Measurements from ENCODE around the gene RAB11B. TPM values are rescaled to one million over a fixed set of nuclear protein-coding genes. Genes with fewer than 3 reads are reported as not detected.

RAB11B gene
- total and polyA plus RNA-seq, 9 of the 15 experiments (the other 6 are each of a cell fraction or from before 2014, with no cell fraction given) = 0.74 to 71.0 (median 13.8) TPM

GRCh38 chr19:8452446-8453123 lies 62.4 kb downstream of the RAB11B start:
- Histone ChIP-seq H3K27ac (ENCODE audit: extremely low read depth, low read depth, low read length) (no peak overlapping the region), H4K20me1 (replicated peaks; ENCODE audit: control insufficient read depth, insufficient read depth, low read length) (peaks cover 75% of the 10 kb centered on the region), H3K4me2 (ENCODE audit: insufficient read depth, low read length) (no peak overlapping the region), H3K36me3 (ENCODE audit: control insufficient read depth, insufficient read depth, low read length) (peaks cover 85% of the 10 kb centered on the region), H3K9me3 (replicated peaks; ENCODE audit: control insufficient read depth, insufficient read depth, low read depth, low read length) (no peaks in the 10 kb centered on the region), H3K9me1 (ENCODE audit: control insufficient read depth, insufficient read depth, low read length) (peaks cover 12% of the 10 kb centered on the region), H3K4me1 (replicated peaks in 1 of 2; ENCODE audit: control insufficient read depth in 2 of 2, insufficient read depth in 2 of 2, low read length in 2 of 2) (peaks cover 16 to 22% of the 10 kb centered on the region in 2 experiments), H3K27me3 (ENCODE audit: control insufficient read depth in 2 of 2, insufficient read depth in 2 of 2, low read length in 2 of 2) (no peaks in the 10 kb centered on the region), H3K4me3 (no peak overlapping the region), H2AFZ (ENCODE audit: low read depth, low read length) (no peak overlapping the region), H3K79me2 (ENCODE audit: control insufficient read depth, insufficient read depth, low read length) (peaks cover 99% of the 10 kb centered on the region), H3K9ac (ENCODE audit: insufficient read depth in 1 of 2, low read depth in 2 of 2, low read length in 2 of 2) (no peak overlapping the region; a peak in 1 of 4 replicates)
- in situ Hi-C loops (cut with MboI) (no loop called here), intact Hi-C loops (cut with micrococcal nuclease) (no loop called here)
- ChIA-PET POLR2A (interaction anchor here (0.6 to 1.0 kb wide), 3 partner anchors 17 to 81 kb away, joined by 3 read pairs; no protein-coding TSS in a partner anchor), CTCF (ENCODE audit: low intra/inter-chr PET ratio) (no interaction called here)
- ATAC-seq = no peak
- no peak for FAIRE-seq
- WGBS (ENCODE audit: insufficient coverage, low coverage, missing lambda C conversion rate) = 55% methylated on average over 4 of the region's 4 CpGs
- BruUV-seq (replicated peaks) = no TSS peak
- DNase-seq (ENCODE audit: extremely low read depth in 1 of 4, low spot score in 3 of 4) = no peak
- no peak for TF ChIP-seq ILF3 (IDR thresholded peaks at IDR 0.05; ENCODE audit: borderline replicate concordance)
- no peak for TF ChIP-seq E2F1 (CRISPR knock-in tag; IDR thresholded peaks at IDR 0.05)
- TF ChIP-seq ZNF239 (CRISPR knock-in tag; IDR thresholded peaks at IDR 0.05) = no peak
- 0 out of 2 replicates have a peak, but pooled peaks have one; percentile 11 for TF ChIP-seq ZNF316 (IDR thresholded peaks at IDR 0.05)
- no peak for TF ChIP-seq FOXP4 (CRISPR knock-in tag; IDR thresholded peaks at IDR 0.05; ENCODE audit: borderline replicate concordance)
- TF ChIP-seq CHAMP1 (IDR thresholded peaks at IDR 0.05) = no peak

Measured in K562 (cell line).